GM19438 (cell line): Measurements from ENCODE around the gene LRIG1.

ENCODE experiments used
- ATAC-seq: cut with Tn5 transposase; IDR thresholded peaks from one replicate; pipeline ENCODE4 v1.9.1; 2021; ENCODE audit warnings: low read depth; ENCODE audit not compliant: unreplicated experiment

LRIG1 gene

GRCh38 chr3:66406831-66407610 lies 93.8 kb downstream of the LRIG1 start:
- no peak for ATAC-seq

- ATAC-seq, result no peak
These were observed 94.7 kb downstream of the LRIG1 start for GRCh38 chr3:66406163-66406562.

DNA sequence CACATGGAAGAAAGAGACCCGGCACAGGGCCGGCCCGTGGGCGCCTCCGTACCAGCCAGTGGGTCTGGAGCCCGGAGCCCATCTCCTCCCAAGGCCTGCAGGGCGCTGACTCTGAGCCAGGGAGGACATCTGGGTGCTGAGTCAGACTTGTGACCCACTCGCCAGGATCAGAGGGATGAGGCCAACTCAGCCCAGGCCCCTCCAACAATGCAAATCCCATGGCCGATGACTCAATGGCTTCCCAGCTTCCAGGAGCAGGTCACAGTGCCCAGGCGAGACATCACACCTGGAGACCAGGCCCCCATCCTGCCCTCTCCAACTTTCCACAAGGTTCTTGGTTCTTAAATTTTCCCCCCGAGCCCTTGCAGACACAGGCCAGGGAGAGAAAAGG lies 95.1 kb downstream of the LRIG1 start:
- ATAC-seq, result no peak

- ATAC-seq, result no peak
These were observed 95.7 kb downstream of the LRIG1 start for GRCh38 chr3:66404903-66405700.

DNA sequence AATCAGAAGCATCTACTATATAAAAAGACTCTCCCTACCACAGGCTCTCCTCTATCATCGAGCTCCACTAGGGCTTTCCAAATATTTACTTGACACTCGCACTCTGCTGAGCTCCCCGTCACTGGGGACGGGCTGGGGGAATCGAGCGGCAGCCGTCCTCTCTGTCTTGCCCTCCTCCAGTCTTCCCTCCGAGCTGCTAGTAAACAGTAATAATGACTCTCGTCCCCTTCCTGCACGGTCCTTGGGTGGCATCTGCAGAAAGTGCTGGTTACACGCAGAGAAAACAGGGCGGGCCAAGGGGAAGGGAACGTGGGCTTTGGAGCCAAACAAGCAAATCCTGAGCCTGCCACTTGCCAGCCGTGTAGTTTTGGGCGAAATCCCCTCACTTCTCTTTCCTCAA lies 96.6 kb downstream of the LRIG1 start:
- no peak for ATAC-seq

DNA sequence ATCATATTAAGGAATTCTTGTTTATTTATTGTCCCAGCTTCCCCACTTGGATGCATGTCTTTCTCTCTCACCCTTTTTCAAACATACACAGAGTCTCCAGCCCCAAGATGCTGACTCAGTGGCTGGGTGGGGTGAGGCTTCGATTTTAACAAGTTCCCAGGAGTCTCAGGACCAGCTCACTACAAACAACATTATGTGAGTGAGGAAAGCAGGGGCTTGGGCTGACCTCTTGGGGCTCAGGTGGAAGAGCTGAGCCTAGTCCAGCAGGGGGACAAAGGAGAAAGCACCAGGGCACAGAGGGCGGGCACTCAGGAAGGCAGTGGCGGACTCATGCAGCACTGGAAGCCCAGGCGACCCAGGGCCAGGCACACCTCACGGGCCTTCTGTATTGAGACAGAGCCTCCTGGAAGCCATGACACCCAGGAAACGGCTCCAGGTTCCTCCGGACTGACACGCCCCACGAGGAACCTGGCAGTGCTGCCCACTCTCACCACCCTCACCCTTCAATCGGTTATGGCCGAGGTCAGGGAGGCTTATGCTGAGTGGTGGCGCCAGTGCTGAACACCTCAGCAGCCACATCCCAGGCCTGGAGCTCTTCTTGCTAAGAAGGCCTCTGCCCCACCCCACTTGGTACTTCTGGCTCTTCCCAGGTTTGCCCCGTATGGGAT lies 97.4 kb downstream of the LRIG1 start:
- ATAC-seq, result no peak

GRCh38 chr3:66402596-66403290 lies 98.1 kb downstream of the LRIG1 start:
- ATAC-seq, result no peak

DNA sequence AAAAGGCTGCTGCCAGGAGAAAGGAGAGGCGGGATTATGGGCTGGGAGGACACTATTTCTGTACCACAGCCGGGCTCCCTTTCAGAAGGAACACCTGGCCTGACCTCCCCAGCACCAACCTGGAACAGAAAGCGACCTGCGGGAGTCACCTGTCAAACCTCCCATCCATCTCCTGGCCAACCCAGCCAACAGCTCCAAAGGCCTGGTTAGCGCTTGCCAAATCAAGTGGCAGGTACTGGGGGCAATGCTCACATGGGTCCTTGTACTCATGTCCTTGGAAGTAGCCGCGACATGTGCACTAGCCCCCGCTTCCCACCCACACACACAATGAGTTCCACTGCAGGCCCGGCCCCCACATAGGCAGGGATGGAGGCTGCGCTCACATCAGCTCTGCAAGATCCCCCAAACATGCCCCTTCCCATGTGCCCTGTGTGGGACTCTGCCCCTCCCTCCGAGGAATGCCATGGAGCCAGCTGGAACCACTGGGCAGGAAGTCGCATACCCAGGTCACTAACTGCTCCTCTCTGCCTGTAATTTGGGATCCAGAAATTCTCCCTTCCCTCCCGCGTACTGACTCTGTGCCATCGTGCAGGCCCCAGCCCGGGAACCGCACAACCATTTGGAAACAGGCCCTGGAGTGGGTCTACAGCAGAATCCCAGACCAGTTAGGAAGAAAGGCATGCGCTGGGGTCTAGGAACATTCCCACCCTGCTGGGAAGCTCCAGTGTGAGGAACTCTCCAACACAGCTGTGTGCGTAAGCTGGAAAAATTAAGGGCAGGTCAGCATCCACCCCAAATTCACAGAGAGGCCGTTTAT lies 98.9 kb downstream of the LRIG1 start:
- ATAC-seq, result no peak

- ATAC-seq, result no peak
These were observed 99.7 kb downstream of the LRIG1 start for GRCh38 chr3:66401157-66401550.

GRCh38 chr3:66400411-66401156 lies 100.2 kb downstream of the LRIG1 start:
- no peak for ATAC-seq

DNA sequence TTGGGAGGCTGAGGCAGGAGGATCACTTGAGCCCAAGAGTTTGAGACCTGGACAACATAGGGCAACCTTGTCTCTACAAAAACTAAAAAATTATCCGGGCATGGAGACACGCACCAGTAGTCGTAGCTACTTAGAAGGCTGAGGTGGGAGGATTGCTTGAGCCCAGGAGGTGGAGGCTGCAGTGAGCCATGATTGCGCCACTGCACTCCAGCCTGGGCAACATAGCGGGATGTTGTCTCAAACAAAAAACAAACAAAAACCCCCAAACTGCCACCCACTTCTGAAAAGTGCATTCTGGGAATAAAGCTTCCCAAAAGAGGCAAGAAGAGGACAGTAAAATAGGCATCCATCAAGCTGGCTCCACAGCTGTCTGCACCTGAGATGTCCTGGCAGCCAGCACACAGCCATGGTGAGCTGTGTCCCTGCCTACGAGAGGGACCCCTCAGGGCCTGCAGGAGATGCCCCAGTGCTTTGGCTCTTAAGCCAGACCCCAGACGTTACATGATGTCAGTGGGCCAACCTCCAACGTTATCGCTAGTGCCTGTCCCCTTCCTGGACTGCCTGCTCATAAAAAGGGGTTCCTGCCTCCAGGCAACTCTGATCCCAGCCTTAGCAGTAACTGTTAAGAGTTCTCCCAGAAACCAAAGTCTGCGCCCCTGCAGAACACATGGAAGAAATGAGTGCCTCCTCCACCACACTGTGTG lies 101.1 kb downstream of the LRIG1 start:
- ATAC-seq, result no peak

DNA sequence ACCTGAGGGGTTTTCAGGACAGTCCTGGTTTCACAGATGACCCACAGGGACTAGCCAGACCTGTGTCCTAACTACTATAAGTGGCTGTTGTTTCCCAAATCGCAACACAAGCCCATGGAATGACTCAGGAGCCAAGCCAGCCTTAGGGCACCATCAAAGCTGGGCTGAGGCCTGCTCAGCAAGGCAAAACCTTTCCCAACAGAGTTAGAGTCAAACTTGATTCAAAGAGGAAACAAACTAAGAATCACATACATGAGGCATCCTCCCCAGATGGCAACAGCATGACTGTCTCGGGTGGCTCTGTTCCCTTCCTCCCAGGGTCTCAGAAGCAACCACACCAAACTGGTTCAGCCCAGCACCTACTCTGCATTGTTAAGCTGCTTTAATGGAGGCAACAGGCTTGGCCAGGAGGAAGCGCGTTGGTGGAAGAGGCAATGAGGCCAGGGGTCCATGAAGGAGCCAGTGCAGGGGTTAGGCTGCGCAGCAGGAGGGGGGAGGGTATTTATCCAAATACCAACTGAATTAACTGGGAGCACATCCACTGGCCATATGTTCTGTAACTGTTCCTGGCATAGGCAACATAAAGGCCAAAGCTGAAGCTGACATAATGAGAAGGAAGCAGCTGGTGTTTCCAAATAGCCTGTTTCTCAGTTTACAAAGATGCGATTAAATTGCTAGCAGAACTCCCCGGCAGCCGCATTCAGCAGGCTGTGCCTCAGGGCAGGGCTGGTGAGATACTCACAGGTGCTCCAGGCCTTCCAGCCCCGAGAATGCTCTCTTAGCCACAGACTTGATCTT lies 102.4 kb downstream of the LRIG1 start:
- no peak for ATAC-seq

DNA sequence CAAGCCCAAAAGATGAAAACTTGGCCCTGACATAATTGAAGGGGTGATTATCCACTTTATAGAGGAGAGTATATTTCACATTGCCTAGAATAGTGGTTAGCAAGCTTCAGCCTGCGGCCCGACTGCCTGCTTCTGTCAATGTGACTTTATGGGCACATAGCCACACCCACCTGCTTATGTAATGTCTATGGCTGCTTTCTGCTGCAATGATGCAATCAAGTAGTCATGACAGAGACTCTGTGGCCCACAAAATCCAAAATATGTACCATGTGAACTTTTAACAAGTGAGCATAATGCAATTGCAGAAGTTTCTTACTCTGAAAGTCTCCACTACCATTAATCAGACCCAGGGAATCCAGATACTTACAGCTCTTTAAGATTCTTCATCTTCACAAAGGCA lies 103.1 kb downstream of the LRIG1 start:
- ATAC-seq, result no peak

- ATAC-seq, result no peak
These were observed 103.9 kb downstream of the LRIG1 start for GRCh38 chr3:66396888-66397287.

DNA sequence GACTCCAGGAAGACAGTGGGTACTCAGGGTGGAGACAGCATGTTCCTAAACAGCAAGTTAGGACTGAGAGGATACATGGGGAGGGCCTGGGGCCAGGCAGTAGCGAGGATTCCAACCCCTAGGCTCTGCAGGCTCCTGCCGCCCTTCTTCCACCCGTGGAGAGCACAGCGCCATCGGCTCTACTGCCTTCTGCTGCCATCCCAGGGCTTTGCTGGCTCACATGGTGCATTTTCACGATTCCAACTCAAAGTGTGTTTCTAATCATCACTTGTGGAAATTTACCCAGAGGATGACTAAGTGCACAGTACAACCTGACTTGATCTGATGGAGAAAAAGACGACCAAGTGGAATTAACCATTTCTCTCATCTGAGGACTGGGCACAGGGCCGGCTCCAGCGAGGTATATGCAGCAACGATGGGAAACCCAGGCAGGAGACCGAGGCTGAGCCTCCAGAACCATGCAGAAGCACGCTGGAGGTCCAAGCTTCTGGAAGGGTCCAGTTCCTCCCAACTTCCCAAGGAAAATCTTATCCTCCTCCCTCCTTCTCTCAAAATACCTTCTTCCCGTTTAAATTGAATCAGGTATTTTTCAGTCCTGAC lies 104.6 kb downstream of the LRIG1 start:
- ATAC-seq, result no peak

DNA sequence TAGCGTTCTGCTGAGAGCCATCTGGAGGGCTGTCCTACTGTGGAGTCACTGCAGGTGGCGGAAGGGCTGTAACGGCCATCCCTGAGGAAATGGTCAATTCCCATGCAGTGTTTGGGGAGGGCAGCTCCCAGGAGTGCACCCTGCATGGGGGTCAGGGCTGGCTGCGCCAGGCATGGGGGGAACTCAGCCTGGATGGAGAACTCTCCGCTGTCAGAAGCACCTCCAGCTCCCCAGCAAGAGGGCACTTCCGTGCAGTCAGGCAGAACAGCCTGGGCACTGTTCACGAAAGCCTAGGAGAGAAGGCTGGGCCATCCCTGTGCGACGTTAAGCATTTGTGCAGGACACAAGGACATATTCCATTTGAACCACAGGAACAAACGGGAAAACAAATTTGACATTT lies 105.2 kb downstream of the LRIG1 start:
- ATAC-seq, result no peak

DNA sequence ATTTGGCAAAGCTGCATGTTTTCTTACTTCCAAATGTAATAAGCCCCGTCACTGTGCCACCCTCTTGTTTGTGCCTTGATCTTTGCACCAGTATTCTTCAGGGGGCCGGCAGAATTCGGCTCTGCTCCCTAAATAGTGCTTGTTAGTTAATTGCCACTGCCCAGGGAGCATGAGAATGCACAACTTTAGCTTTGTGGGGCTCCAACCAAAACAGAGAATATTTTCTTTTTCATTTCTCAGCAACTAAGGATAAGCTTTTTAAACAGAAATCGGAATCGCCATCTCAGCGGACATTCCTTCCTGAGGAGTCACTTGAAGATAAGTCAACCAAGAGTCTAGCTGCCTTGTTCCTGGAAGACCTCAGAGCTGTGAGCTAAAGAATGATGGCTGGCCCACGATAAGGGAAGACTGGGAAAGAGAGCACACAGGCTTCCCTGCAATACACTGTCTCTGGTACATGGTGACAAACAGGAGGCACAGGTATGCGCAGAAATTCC lies 106.0 kb downstream of the LRIG1 start:
- ATAC-seq, result no peak
